Left ventricle myocardium inferior (tissue), 1 donor: ENCODE results near the gene XCL2. TPM values are rescaled to one million over a fixed set of nuclear protein-coding genes. Genes with fewer than 3 reads are reported as not detected.

ENCODE experiments used
- DNase-seq: peaks from one replicate; pipeline ENCODE4 v3.0.0-alpha.2; 2020
- H3K27ac ChIP-seq: fragments of 200-600 bp; replicated peaks from 2 replicates; pipeline ENCODE4 v1.8.0; 2021
- H3K27me3 ChIP-seq: fragments of 200-600 bp; 2 replicates; pipeline ENCODE4 v1.8.0; 2021; ENCODE audit warnings: low read depth
- H3K36me3 ChIP-seq: fragments of 200-600 bp; 2 replicates; pipeline ENCODE4 v1.8.0; 2021
- H3K4me1 ChIP-seq: fragments of 200-600 bp; 2 replicates; pipeline ENCODE4 v1.8.0; 2021
- H3K4me3 ChIP-seq: fragments of 200-600 bp; 2 replicates; pipeline ENCODE4 v1.8.0; 2021; ENCODE audit warnings: mild to moderate bottlenecking, moderate library complexity
- H3K9me3 ChIP-seq: fragments of 200-600 bp; replicated peaks from 2 replicates; pipeline ENCODE4 v1.8.0; 2021
- intact Hi-C: fragments of 100-400 bp; cut with micrococcal nuclease; formaldehyde crosslinking; loops from one replicate; pipeline ENCODE4 v1.11.0; 2022
- total RNA-seq: library from RNA; stranded (reverse); fragmentation: NEBNext Ultra II Directional; extraction: Animal tissue kit (Norgen Biotek cat#: 25700); gene quantifications from one replicate; pipeline ENCODE4 v1.2.1, GENCODE V29; 2021
- TF ChIP-seq, protein P1 (sequence below): fragments of 200-600 bp; IDR thresholded peaks from 2 replicates; pipeline ENCODE4 v1.8.0; 2021; ENCODE audit warnings: antibody characterized with exemption, mild to moderate bottlenecking, borderline replicate concordance
- donor health status: DM: no; HTN: yes; CAD: no; lungs with severe emphysema.

The XCL2 gene
- total RNA-seq, 1 donor from 2014 or later: 0.58 TPM

DNA sequence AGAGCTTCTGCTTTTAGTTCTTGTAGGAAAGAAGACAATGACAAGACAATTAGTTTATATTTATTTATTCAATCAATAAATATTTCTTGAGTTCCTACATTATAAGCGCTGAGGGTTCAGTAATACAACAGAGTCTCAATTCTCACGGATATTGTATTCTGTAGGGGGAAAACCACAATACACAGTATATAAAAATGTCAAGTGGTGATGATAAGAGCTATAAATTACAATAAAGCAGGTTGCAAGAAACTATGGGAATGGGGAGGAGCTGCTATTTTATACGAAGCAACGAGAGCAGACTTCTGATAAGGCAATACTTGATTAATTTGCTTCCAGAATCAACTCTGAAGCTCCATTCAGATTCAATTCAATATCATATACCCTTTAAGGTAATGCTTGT lies 22.0 kb upstream of the XCL2 start:
- intact Hi-C loops: no loop called here
- H3K4me1 ChIP-seq: no peaks in the 10 kb centered on the region
- TF ChIP-seq, protein P1, sequence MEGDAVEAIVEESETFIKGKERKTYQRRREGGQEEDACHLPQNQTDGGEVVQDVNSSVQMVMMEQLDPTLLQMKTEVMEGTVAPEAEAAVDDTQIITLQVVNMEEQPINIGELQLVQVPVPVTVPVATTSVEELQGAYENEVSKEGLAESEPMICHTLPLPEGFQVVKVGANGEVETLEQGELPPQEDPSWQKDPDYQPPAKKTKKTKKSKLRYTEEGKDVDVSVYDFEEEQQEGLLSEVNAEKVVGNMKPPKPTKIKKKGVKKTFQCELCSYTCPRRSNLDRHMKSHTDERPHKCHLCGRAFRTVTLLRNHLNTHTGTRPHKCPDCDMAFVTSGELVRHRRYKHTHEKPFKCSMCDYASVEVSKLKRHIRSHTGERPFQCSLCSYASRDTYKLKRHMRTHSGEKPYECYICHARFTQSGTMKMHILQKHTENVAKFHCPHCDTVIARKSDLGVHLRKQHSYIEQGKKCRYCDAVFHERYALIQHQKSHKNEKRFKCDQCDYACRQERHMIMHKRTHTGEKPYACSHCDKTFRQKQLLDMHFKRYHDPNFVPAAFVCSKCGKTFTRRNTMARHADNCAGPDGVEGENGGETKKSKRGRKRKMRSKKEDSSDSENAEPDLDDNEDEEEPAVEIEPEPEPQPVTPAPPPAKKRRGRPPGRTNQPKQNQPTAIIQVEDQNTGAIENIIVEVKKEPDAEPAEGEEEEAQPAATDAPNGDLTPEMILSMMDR: no peak
- H3K27me3 ChIP-seq: no peaks in the 10 kb centered on the region
- no peak overlapping the region for H3K27ac ChIP-seq
- H3K9me3 ChIP-seq: no peaks in the 10 kb centered on the region
- DNase-seq: no peak
- no peaks in the 10 kb centered on the region for H3K36me3 ChIP-seq
- H3K4me3 ChIP-seq: no peak overlapping the region

DNA sequence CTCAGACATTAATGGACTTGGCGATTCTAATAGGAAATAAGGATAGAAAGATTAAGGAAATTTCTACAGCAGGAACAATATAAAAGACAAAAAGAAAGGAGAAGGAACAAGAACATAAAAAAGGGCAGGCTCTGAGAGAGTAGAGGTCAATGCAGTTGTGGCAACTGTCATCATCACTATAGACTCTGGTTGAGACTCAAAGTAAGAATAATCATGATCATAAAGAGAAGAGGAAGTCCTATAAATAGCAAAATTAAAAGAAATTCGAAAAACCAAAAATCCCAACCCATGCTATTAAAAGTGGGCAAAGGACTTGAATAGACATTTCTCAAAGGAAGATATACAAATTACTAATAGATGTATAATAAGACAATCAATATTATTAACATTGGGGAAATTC lies 18.2 kb upstream of the XCL2 start:
- H3K36me3 ChIP-seq: no peaks in the 10 kb centered on the region
- H3K27me3 ChIP-seq: no peaks in the 10 kb centered on the region
- no peaks in the 10 kb centered on the region for H3K4me1 ChIP-seq
- H3K27ac ChIP-seq: no peak overlapping the region
- H3K4me3 ChIP-seq: no peak overlapping the region
- TF ChIP-seq, protein P1: no peak
- intact Hi-C loops: no loop called here
- H3K9me3 ChIP-seq: no peaks in the 10 kb centered on the region
- no peak for DNase-seq

DNA sequence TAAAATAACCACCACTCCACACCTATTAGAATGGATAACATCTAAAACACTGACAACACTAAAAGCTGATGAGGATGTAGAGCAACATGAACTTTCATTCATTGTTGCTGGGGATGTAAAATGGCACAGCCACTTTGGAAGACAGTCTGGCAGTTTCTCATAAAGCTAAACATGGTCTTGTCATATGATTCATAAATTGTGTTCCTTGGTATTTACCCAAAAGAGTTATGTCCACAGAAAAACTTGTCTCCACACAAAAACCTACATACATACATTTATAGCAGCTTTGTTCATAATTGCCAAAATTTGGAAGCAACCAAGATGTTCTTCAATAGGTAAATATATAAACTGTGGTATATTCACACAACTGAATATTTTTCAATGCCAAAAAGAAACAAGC lies 16.6 kb upstream of the XCL2 start:
- Histone ChIP-seq H3K9me3 (no peaks in the 10 kb centered on the region), H3K36me3 (no peaks in the 10 kb centered on the region), H3K27me3 (no peaks in the 10 kb centered on the region), H3K27ac (no peak overlapping the region), H3K4me1 (no peaks in the 10 kb centered on the region), H3K4me3 (no peak overlapping the region)
- DNase-seq: no peak
- TF ChIP-seq, protein P1: no peak
- intact Hi-C loops: no loop called here

DNA sequence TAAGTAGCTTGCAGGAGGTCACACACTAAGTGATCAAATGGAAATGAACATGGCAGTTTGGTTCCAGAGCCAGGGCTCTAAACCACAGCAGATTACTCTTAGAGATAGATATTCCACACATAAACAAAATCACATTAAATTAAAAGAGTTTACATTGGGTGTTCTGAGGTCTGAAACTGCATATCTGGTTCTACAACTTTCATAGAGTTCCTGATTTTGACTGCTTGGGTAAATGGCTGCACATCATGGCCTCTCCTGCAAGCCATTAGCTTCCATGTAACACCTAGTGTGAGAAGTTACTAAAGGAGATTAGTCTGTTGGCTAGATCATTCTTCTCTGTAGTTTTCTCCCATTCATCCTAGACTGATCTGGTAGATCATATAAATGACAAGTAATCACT lies 12.8 kb upstream of the XCL2 start:
- H3K4me1 ChIP-seq: no peaks in the 10 kb centered on the region
- H3K27ac ChIP-seq: no peak overlapping the region
- H3K4me3 ChIP-seq: no peak overlapping the region
- no peaks in the 10 kb centered on the region for H3K27me3 ChIP-seq
- no peaks in the 10 kb centered on the region for H3K36me3 ChIP-seq
- no peak for DNase-seq
- intact Hi-C loops: no loop called here
- no peaks in the 10 kb centered on the region for H3K9me3 ChIP-seq
- TF ChIP-seq, protein P1: no peak

DNA sequence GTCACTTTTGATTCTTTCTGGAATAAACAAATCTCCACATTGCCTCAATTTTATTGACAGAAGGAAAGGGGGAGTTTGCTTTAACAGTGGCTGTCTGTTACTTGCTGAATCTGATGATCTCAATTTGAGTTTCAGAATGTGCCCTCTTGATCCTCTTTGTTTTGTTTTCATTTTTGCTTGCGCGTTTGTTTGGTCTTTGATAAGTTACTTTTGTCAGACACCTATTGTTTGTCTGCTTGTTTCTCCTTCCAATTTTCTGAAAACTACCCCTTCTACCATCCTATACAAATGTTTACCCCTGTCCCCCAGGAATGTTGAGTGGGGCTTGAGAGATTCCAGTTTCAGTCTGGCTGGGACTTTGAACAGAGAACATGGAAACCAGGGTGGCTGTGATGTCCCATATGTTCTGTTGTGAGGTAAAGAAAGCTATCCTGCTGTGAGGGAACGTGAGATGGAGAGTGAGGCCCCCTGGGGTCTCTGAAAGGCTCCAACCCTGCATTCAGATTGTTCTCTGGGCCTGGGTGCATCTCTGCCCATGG lies 11.8 kb upstream of the XCL2 start:
- Histone ChIP-seq H3K9me3 (no peaks in the 10 kb centered on the region), H3K36me3 (no peaks in the 10 kb centered on the region), H3K4me3 (no peak overlapping the region), H3K4me1 (no peaks in the 10 kb centered on the region), H3K27ac (no peak overlapping the region), H3K27me3 (no peaks in the 10 kb centered on the region)
- intact Hi-C loops: loop anchor here (2.0 kb wide), 1 partner anchor 51 kb away; no protein-coding TSS in a partner anchor
- no peak for DNase-seq
- TF ChIP-seq, protein P1: no peak
